ENCODE data around the gene KCNQ1.

DNA sequence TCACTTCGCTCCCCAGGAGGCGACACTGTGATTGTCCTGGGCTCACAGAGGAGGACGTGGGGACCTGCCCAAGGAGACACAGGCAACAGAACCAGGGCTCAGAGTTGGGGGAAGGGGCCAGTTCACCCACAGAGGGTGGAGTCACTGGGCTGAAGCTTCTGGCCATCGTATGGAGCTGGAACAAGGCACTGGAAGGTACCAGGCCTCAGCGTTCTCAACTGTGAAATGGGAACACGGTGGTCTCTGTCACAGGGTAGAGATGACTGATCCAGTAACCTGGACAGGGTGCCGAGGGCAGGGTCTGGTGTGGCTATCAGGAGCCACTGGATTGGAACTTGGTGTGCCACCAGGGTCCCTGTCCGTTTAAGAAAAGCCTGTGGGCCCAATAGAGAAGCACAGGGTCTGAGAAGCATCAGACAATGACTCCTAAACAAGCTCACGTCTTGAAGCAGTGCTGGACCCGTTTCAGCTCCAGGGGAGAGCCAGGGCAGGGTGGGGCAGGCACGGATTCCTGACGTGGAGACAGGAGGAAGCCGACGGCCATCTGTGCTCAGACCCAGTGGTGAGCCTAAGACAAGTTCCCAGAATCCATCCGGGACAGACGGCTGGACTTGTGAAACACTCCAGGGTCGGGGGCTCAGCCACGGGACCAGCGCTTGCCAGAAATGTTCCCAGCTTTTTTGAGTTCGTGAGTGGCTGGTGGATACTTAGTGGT lies 280.0 kb downstream of the KCNQ1 start:
- TF ChIP-seq POLR2A (IDR thresholded peaks at IDR 0.05) (no peak), CTCF (IDR thresholded peaks at IDR 0.05) (no peak)

Data from adrenal gland (tissue), 5 donors.